ENCODE measurements around the gene SH3GL2. TPM values are rescaled to one million over a fixed set of nuclear protein-coding genes. Genes with fewer than 3 reads are reported as not detected.

The SH3GL2 gene
- total and polyA plus RNA-seq, 9 donors: 0.07 to 0.28 (median 0.10) TPM

GRCh38 chr9:17604556-17604955 lies 25.7 kb downstream of the SH3GL2 start:
- H3K36me3 ChIP-seq (ENCODE audit: control insufficient read depth, insufficient read depth, low read length): no peaks in the 10 kb centered on the region
- no peak overlapping the region for H3K27ac ChIP-seq (ENCODE audit: low read length)
- H3K4me3 ChIP-seq (ENCODE audit: low read length): no peak overlapping the region
- 95% methylated on average over 4 of the region's 5 CpGs for WGBS (ENCODE audit: insufficient coverage)
- no peak for DNase-seq
- H3K4me1 ChIP-seq (ENCODE audit: control insufficient read depth, insufficient read depth, low read length): no peaks in the 10 kb centered on the region
- no peaks in the 10 kb centered on the region for H3K9me3 ChIP-seq (replicated peaks; ENCODE audit: control insufficient read depth, low read depth, low read length)
- no peaks in the 10 kb centered on the region for H3K27me3 ChIP-seq (ENCODE audit: control insufficient read depth, insufficient read depth, low read length)

GRCh38 chr9:17609312-17610005 lies 30.6 kb downstream of the SH3GL2 start:
- Histone ChIP-seq H3K9me3 (replicated peaks; ENCODE audit: control insufficient read depth, low read depth, low read length) (no peaks in the 10 kb centered on the region), H3K27me3 (ENCODE audit: control insufficient read depth, insufficient read depth, low read length) (no peaks in the 10 kb centered on the region), H3K4me1 (ENCODE audit: control insufficient read depth, insufficient read depth, low read length) (no peaks in the 10 kb centered on the region), H3K36me3 (ENCODE audit: control insufficient read depth, insufficient read depth, low read length) (no peaks in the 10 kb centered on the region), H3K27ac (ENCODE audit: low read length) (no peak overlapping the region), H3K4me3 (ENCODE audit: low read length) (no peak overlapping the region)
- 50% methylated on average over 6 of the region's 7 CpGs for WGBS (ENCODE audit: insufficient coverage)
- DNase-seq: no peak

GRCh38 chr9:17611342-17611741 lies 32.5 kb downstream of the SH3GL2 start:
- H3K27ac ChIP-seq (ENCODE audit: low read length): no peak overlapping the region
- no CpG with 5 or more reads among the region's 2 CpGs for WGBS (ENCODE audit: insufficient coverage)
- no peaks in the 10 kb centered on the region for H3K27me3 ChIP-seq (ENCODE audit: control insufficient read depth, insufficient read depth, low read length)
- H3K9me3 ChIP-seq (replicated peaks; ENCODE audit: control insufficient read depth, low read depth, low read length): no peaks in the 10 kb centered on the region
- no peaks in the 10 kb centered on the region for H3K36me3 ChIP-seq (ENCODE audit: control insufficient read depth, insufficient read depth, low read length)
- no peaks in the 10 kb centered on the region for H3K4me1 ChIP-seq (ENCODE audit: control insufficient read depth, insufficient read depth, low read length)
- H3K4me3 ChIP-seq (ENCODE audit: low read length): no peak overlapping the region
- no peak for DNase-seq

- DNase-seq: no peak
- Histone ChIP-seq H3K27me3 (ENCODE audit: control insufficient read depth, insufficient read depth, low read length) (no peaks in the 10 kb centered on the region), H3K4me1 (ENCODE audit: control insufficient read depth, insufficient read depth, low read length) (no peaks in the 10 kb centered on the region), H3K27ac (ENCODE audit: low read length) (no peak overlapping the region), H3K9me3 (replicated peaks; ENCODE audit: control insufficient read depth, low read depth, low read length) (no peaks in the 10 kb centered on the region), H3K36me3 (ENCODE audit: control insufficient read depth, insufficient read depth, low read length) (no peaks in the 10 kb centered on the region), H3K4me3 (ENCODE audit: low read length) (no peak overlapping the region)
- WGBS (ENCODE audit: insufficient coverage): 76% methylated on average over 2 of the region's 3 CpGs
Measured at GRCh38 chr9:17611917-17612316, 33.1 kb downstream of the SH3GL2 start.

- Histone ChIP-seq H3K9me3 (replicated peaks; ENCODE audit: control insufficient read depth, low read depth, low read length) (no peaks in the 10 kb centered on the region), H3K27ac (ENCODE audit: low read length) (no peak overlapping the region), H3K27me3 (ENCODE audit: control insufficient read depth, insufficient read depth, low read length) (no peaks in the 10 kb centered on the region), H3K36me3 (ENCODE audit: control insufficient read depth, insufficient read depth, low read length) (no peaks in the 10 kb centered on the region), H3K4me1 (ENCODE audit: control insufficient read depth, insufficient read depth, low read length) (no peaks in the 10 kb centered on the region), H3K4me3 (ENCODE audit: low read length) (no peak overlapping the region)
- WGBS (ENCODE audit: insufficient coverage): 20% methylated on average over 1 of the region's 3 CpGs
- no peak for DNase-seq
Measured at GRCh38 chr9:17613758-17614157, 34.9 kb downstream of the SH3GL2 start.

- H3K9me3 ChIP-seq (replicated peaks; ENCODE audit: control insufficient read depth, low read depth, low read length): no peaks in the 10 kb centered on the region
- H3K4me3 ChIP-seq (ENCODE audit: low read length): no peak overlapping the region
- no peaks in the 10 kb centered on the region for H3K27me3 ChIP-seq (ENCODE audit: control insufficient read depth, insufficient read depth, low read length)
- no peak overlapping the region for H3K27ac ChIP-seq (ENCODE audit: low read length)
- H3K36me3 ChIP-seq (ENCODE audit: control insufficient read depth, insufficient read depth, low read length): no peaks in the 10 kb centered on the region
- H3K4me1 ChIP-seq (ENCODE audit: control insufficient read depth, insufficient read depth, low read length): no peaks in the 10 kb centered on the region
- 71% methylated on average over 1 of the region's 1 CpG for WGBS (ENCODE audit: insufficient coverage)
- no peak for DNase-seq
Measured at GRCh38 chr9:17614250-17614649, 35.4 kb downstream of the SH3GL2 start.

GRCh38 chr9:17614903-17615302 lies 36.0 kb downstream of the SH3GL2 start:
- Histone ChIP-seq H3K27ac (ENCODE audit: low read length) (no peak overlapping the region), H3K4me3 (ENCODE audit: low read length) (no peak overlapping the region), H3K9me3 (replicated peaks; ENCODE audit: control insufficient read depth, low read depth, low read length) (no peaks in the 10 kb centered on the region), H3K36me3 (ENCODE audit: control insufficient read depth, insufficient read depth, low read length) (no peaks in the 10 kb centered on the region), H3K4me1 (ENCODE audit: control insufficient read depth, insufficient read depth, low read length) (no peaks in the 10 kb centered on the region), H3K27me3 (ENCODE audit: control insufficient read depth, insufficient read depth, low read length) (no peaks in the 10 kb centered on the region)
- no peak for DNase-seq
- no CpG with 5 or more reads among the region's 4 CpGs for WGBS (ENCODE audit: insufficient coverage)

- Histone ChIP-seq H3K36me3 (ENCODE audit: control insufficient read depth, insufficient read depth, low read length) (no peaks in the 10 kb centered on the region), H3K27me3 (ENCODE audit: control insufficient read depth, insufficient read depth, low read length) (no peaks in the 10 kb centered on the region), H3K9me3 (replicated peaks; ENCODE audit: control insufficient read depth, low read depth, low read length) (no peaks in the 10 kb centered on the region), H3K4me3 (ENCODE audit: low read length) (no peak overlapping the region), H3K4me1 (ENCODE audit: control insufficient read depth, insufficient read depth, low read length) (no peaks in the 10 kb centered on the region), H3K27ac (ENCODE audit: low read length) (no peak overlapping the region)
- WGBS (ENCODE audit: insufficient coverage): no CpG with 5 or more reads among the region's 4 CpGs
- DNase-seq: no peak
Measured at GRCh38 chr9:17622141-17622540, 43.3 kb downstream of the SH3GL2 start.

- WGBS (ENCODE audit: insufficient coverage): 81% methylated on average over 2 of the region's 6 CpGs
- Histone ChIP-seq H3K27me3 (ENCODE audit: control insufficient read depth, insufficient read depth, low read length) (no peaks in the 10 kb centered on the region), H3K9me3 (replicated peaks; ENCODE audit: control insufficient read depth, low read depth, low read length) (no peaks in the 10 kb centered on the region), H3K4me3 (ENCODE audit: low read length) (no peak overlapping the region), H3K4me1 (ENCODE audit: control insufficient read depth, insufficient read depth, low read length) (no peaks in the 10 kb centered on the region), H3K27ac (ENCODE audit: low read length) (no peak overlapping the region), H3K36me3 (ENCODE audit: control insufficient read depth, insufficient read depth, low read length) (no peaks in the 10 kb centered on the region)
- no peak for DNase-seq
Measured at GRCh38 chr9:17622749-17623148, 43.9 kb downstream of the SH3GL2 start.

- H3K27me3 ChIP-seq (ENCODE audit: control insufficient read depth, insufficient read depth, low read length): no peaks in the 10 kb centered on the region
- H3K9me3 ChIP-seq (replicated peaks; ENCODE audit: control insufficient read depth, low read depth, low read length): no peaks in the 10 kb centered on the region
- H3K4me1 ChIP-seq (ENCODE audit: control insufficient read depth, insufficient read depth, low read length): no peaks in the 10 kb centered on the region
- no peak overlapping the region for H3K27ac ChIP-seq (ENCODE audit: low read length)
- no peaks in the 10 kb centered on the region for H3K36me3 ChIP-seq (ENCODE audit: control insufficient read depth, insufficient read depth, low read length)
- no peak for DNase-seq
- no peak overlapping the region for H3K4me3 ChIP-seq (ENCODE audit: low read length)
- 77% methylated on average over 3 of the region's 6 CpGs for WGBS (ENCODE audit: insufficient coverage)
Measured at GRCh38 chr9:17623965-17624364, 45.1 kb downstream of the SH3GL2 start.

- Histone ChIP-seq H3K4me3 (ENCODE audit: low read length) (no peak overlapping the region), H3K27me3 (ENCODE audit: control insufficient read depth, insufficient read depth, low read length) (no peaks in the 10 kb centered on the region), H3K27ac (ENCODE audit: low read length) (no peak overlapping the region), H3K4me1 (ENCODE audit: control insufficient read depth, insufficient read depth, low read length) (no peaks in the 10 kb centered on the region), H3K9me3 (replicated peaks; ENCODE audit: control insufficient read depth, low read depth, low read length) (no peaks in the 10 kb centered on the region), H3K36me3 (ENCODE audit: control insufficient read depth, insufficient read depth, low read length) (no peaks in the 10 kb centered on the region)
- no peak for DNase-seq
Measured at GRCh38 chr9:17624571-17624970, 45.7 kb downstream of the SH3GL2 start.
